Esophagus squamous epithelium (tissue), 4 donors: Measurements from ENCODE around the gene RUFY4.

Experiments
- CTCF ChIP-seq, 6 experiments: fragments of 450-650 bp in 4 of 6; fragments of 200-600 bp in 2 of 6; sonication (generic) in 2 of 6; IDR thresholded peaks; one replicate each; pipeline ENCODE4 v1.5.1; 2016 to 2019; ENCODE audit warnings: antibody characterized with exemption in 6 of 6, mild to moderate bottlenecking in 4 of 6, moderate library complexity in 4 of 6
- POLR2A ChIP-seq, 4 donors: fragments of 450-650 bp; IDR thresholded peaks; one replicate each; pipeline ENCODE4 v1.6.1; 2017; ENCODE audit warnings: antibody characterized with exemption in 4 of 4, mild to moderate bottlenecking in 4 of 4, moderate library complexity in 3 of 4

GRCh38 chr2:218081063-218081462, 12.0 kb downstream of the RUFY4 start:
- TF ChIP-seq CTCF (IDR thresholded peaks at IDR 0.05) = no peak
- no peak for TF ChIP-seq POLR2A (IDR thresholded peaks at IDR 0.05)
